ENCODE data around the gene SEC22C.

DNA sequence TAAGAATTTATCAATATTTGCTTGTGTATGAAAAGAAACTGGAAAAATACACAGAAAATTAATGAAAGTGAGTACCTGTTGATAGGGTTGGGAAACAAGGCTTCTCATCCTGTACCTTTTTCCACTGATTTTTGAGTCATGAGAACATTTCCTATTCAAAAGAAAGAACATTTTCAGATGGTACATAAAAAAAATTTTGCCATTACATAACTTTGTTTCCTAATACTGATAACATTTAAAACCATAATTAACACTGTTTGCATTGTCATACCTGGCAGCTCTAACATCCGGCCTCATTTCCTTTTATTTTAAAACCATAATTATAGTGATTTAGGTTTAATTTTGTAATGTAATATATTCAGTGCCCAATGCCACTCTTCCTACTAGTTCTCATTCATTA, 30.4 kb upstream of the SEC22C start:
- TF ChIP-seq POLR2A (IDR thresholded peaks at IDR 0.05) (no peak), POLR2AphosphoS5 (IDR thresholded peaks at IDR 0.05) (no peak), EP300 (IDR thresholded peaks at IDR 0.05) (no peak)
- TF ChIP-seq, protein P1, sequence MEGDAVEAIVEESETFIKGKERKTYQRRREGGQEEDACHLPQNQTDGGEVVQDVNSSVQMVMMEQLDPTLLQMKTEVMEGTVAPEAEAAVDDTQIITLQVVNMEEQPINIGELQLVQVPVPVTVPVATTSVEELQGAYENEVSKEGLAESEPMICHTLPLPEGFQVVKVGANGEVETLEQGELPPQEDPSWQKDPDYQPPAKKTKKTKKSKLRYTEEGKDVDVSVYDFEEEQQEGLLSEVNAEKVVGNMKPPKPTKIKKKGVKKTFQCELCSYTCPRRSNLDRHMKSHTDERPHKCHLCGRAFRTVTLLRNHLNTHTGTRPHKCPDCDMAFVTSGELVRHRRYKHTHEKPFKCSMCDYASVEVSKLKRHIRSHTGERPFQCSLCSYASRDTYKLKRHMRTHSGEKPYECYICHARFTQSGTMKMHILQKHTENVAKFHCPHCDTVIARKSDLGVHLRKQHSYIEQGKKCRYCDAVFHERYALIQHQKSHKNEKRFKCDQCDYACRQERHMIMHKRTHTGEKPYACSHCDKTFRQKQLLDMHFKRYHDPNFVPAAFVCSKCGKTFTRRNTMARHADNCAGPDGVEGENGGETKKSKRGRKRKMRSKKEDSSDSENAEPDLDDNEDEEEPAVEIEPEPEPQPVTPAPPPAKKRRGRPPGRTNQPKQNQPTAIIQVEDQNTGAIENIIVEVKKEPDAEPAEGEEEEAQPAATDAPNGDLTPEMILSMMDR (IDR thresholded peaks at IDR 0.05), result no peak
